ENCODE results near the gene PRDM1. TPM values are rescaled to one million over a fixed set of nuclear protein-coding genes. Genes with fewer than 3 reads are reported as not detected.

The PRDM1 gene
- total RNA-seq, 1 donor from 2014 or later, result 1.6 TPM

DNA sequence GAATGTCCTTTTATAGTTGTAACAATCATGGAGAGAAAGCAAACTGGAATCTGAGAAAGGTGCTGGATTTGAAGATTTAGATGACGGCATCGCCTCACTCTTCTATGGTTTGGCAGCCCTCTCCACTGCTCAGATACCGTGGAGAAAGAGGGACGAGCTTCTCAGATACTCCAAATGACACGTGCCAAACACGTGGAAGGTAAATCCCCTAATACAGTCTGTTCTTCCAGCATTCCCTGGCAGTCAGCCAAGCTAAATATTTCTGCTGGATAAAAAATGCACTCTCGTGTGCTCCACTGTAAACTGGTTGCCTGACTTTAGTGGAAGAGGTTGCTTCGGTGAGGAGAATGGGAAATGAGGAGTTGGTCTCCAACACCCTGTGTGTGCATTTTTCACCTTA is 16.7 kb upstream of the PRDM1 start:
- H3K9ac ChIP-seq (ENCODE audit: low read depth in 1 of 3, low read length in 3 of 3), result no peak overlapping the region
- no peaks in the 10 kb centered on the region for H3K36me3 ChIP-seq (ENCODE audit: control insufficient read depth in 3 of 3, insufficient read depth in 3 of 3, low read length in 3 of 3)
- peak overlapping the region in 1 of 3 donors; percentile 6 for H3K4me3 ChIP-seq (ENCODE audit: low read length in 3 of 3)
- H3K27ac ChIP-seq (ENCODE audit: low read depth, low read length), result no peak overlapping the region
- H3K9me3 ChIP-seq (ENCODE audit: control insufficient read depth in 3 of 3, low read length in 3 of 3), result no peaks in the 10 kb centered on the region
- peaks cover 0 to 4% (median 0%) of the 10 kb centered on the region in 3 donors for H3K4me1 ChIP-seq (ENCODE audit: control insufficient read depth in 3 of 3, insufficient read depth in 3 of 3, low read length in 3 of 3)
- H3K27me3 ChIP-seq (ENCODE audit: control insufficient read depth in 3 of 3, insufficient read depth in 3 of 3, low read length in 3 of 3), result peaks cover 0 to 4% (median 0%) of the 10 kb centered on the region in 3 donors

DNA sequence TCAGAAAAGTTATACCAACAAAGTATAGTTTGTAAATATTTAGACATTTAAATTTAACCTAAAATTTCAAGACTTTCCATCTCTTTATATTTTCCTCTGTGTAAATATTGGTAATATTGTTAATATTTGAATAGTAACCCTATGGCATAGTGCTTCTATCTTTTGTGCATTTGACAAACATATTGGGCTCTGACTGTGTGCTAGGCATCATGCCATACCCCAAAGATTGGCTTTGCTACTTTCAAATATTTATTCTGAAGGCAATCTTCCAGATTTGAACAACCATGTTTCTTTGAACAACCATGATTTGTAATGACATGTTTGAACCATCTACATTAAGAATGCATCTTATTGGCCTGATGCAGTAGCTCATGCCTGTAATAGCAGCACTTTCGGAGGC is 15.5 kb upstream of the PRDM1 start:
- no peaks in the 10 kb centered on the region for H3K36me3 ChIP-seq (ENCODE audit: control insufficient read depth in 3 of 3, insufficient read depth in 3 of 3, low read length in 3 of 3)
- no peak overlapping the region for H3K27ac ChIP-seq (ENCODE audit: low read depth, low read length)
- no peaks in the 10 kb centered on the region for H3K9me3 ChIP-seq (ENCODE audit: control insufficient read depth in 3 of 3, low read length in 3 of 3)
- peaks cover 0 to 4% (median 0%) of the 10 kb centered on the region in 3 donors for H3K27me3 ChIP-seq (ENCODE audit: control insufficient read depth in 3 of 3, insufficient read depth in 3 of 3, low read length in 3 of 3)
- no peak overlapping the region for H3K4me3 ChIP-seq (ENCODE audit: low read length in 3 of 3)
- no peak overlapping the region for H3K9ac ChIP-seq (ENCODE audit: low read depth in 1 of 3, low read length in 3 of 3)
- peaks cover 0 to 4% (median 0%) of the 10 kb centered on the region in 3 donors for H3K4me1 ChIP-seq (ENCODE audit: control insufficient read depth in 3 of 3, insufficient read depth in 3 of 3, low read length in 3 of 3)

DNA sequence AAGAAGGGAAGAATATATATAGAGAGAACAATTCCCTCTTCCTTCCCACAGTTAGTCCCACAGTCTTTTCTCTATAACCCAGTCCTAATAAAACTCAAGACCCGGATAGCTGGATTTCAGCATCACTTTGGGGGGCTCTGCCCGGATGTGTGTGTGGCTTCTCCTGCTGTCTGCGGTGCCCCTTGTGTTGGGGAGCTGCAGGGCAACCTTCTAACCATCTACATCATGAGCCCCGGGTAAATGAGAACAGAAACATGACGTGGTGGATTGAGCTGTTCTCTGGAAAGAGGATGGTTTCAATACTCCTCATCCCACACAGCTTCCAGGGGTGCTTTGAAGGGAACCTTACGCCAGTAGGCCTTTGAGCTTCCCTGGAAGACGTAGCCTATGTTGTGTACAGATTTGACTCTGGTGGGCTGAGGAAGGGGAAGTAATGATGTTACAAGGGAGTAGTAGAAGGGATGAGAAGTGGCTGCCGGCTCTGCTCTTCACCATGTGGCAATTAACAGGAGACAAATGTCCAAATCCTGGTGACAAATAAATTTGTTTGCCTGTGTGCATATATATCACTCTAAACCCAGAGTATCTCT is 13.5 kb upstream of the PRDM1 start:
- H3K27ac ChIP-seq (ENCODE audit: low read depth, low read length), result no peak overlapping the region
- no peaks in the 10 kb centered on the region for H3K9me3 ChIP-seq (ENCODE audit: control insufficient read depth in 3 of 3, low read length in 3 of 3)
- H3K4me3 ChIP-seq (ENCODE audit: low read length in 3 of 3), result no peak overlapping the region
- peaks cover 0 to 4% (median 0%) of the 10 kb centered on the region in 3 donors for H3K4me1 ChIP-seq (ENCODE audit: control insufficient read depth in 3 of 3, insufficient read depth in 3 of 3, low read length in 3 of 3)
- H3K36me3 ChIP-seq (ENCODE audit: control insufficient read depth in 3 of 3, insufficient read depth in 3 of 3, low read length in 3 of 3), result no peaks in the 10 kb centered on the region
- H3K9ac ChIP-seq (ENCODE audit: low read depth in 1 of 3, low read length in 3 of 3), result no peak overlapping the region
- H3K27me3 ChIP-seq (ENCODE audit: control insufficient read depth in 3 of 3, insufficient read depth in 3 of 3, low read length in 3 of 3), result peaks cover 0 to 4% (median 0%) of the 10 kb centered on the region in 3 donors

DNA sequence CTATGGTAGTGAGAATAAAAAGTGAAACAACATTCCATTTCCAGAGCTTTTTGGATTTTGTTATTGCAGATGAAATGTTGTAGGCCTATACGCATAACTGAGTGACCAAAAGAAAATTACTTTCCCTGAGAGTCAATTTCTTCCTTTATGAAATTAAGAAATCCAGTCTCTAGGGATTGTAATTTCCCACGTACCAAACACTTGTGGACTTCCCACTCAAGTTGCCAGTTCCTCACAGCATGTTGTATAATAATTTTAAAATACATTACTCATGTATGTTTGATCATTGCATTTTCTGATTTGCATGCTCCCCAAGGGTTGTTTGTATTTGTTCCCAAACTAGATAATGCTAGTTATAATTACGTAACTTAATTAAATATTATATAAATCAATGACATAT is 12.0 kb upstream of the PRDM1 start:
- H3K4me3 ChIP-seq (ENCODE audit: low read length in 3 of 3), result no peak overlapping the region
- H3K36me3 ChIP-seq (ENCODE audit: control insufficient read depth in 3 of 3, insufficient read depth in 3 of 3, low read length in 3 of 3), result no peaks in the 10 kb centered on the region
- H3K9me3 ChIP-seq (ENCODE audit: control insufficient read depth in 3 of 3, low read length in 3 of 3), result no peaks in the 10 kb centered on the region
- H3K9ac ChIP-seq (ENCODE audit: low read depth in 1 of 3, low read length in 3 of 3), result no peak overlapping the region
- H3K4me1 ChIP-seq (ENCODE audit: control insufficient read depth in 3 of 3, insufficient read depth in 3 of 3, low read length in 3 of 3), result peaks cover 0 to 4% (median 0%) of the 10 kb centered on the region in 3 donors
- no peak overlapping the region for H3K27ac ChIP-seq (ENCODE audit: low read depth, low read length)
- no peaks in the 10 kb centered on the region for H3K27me3 ChIP-seq (ENCODE audit: control insufficient read depth in 3 of 3, insufficient read depth in 3 of 3, low read length in 3 of 3)

DNA sequence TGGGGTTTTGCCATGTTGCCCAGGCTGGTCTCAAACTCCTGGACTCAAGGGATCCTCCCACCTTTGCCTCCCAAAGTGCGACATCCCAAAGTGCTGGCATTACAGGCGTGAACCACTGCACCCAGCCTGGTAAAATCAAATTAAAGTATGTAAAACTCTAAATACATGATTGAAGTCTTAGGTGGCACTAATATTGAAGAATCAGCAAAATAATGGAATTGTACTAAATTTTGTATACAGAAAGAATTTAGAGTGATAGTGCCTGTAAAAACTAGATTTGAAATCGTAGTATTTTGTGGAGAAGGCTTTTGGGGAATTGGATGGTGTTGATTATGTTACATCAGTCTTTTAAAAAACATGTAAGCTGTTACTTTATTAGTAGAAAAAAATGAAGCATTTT is 10.0 kb upstream of the PRDM1 start:
- H3K9me3 ChIP-seq (ENCODE audit: control insufficient read depth in 3 of 3, low read length in 3 of 3), result no peaks in the 10 kb centered on the region
- no peaks in the 10 kb centered on the region for H3K4me1 ChIP-seq (ENCODE audit: control insufficient read depth in 3 of 3, insufficient read depth in 3 of 3, low read length in 3 of 3)
- no peak overlapping the region for H3K4me3 ChIP-seq (ENCODE audit: low read length in 3 of 3)
- H3K27ac ChIP-seq (ENCODE audit: low read depth, low read length), result no peak overlapping the region
- H3K9ac ChIP-seq (ENCODE audit: low read depth in 1 of 3, low read length in 3 of 3), result no peak overlapping the region
- no peaks in the 10 kb centered on the region for H3K27me3 ChIP-seq (ENCODE audit: control insufficient read depth in 3 of 3, insufficient read depth in 3 of 3, low read length in 3 of 3)
- H3K36me3 ChIP-seq (ENCODE audit: control insufficient read depth in 3 of 3, insufficient read depth in 3 of 3, low read length in 3 of 3), result no peaks in the 10 kb centered on the region

DNA sequence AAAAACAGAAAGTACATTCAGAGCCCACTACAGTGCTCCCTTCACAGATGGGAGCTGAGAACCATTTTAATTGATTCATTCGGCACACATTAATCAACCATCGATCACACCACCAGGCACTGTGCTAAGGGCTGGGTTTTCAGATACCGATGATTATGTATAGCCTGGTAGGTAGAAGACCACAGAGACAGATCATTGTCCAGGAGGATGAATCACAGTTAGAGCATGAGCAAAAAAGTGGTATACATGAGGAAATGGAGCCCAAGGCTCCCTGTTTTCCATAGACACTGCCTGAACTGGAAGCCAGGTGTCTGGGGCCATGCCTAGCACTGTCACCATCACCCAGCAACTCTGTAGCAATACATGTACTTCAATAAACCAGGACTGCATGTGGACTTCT is 9.0 kb upstream of the PRDM1 start:
- Histone ChIP-seq H3K4me3 (ENCODE audit: low read length in 3 of 3) (no peak overlapping the region), H3K36me3 (ENCODE audit: control insufficient read depth in 3 of 3, insufficient read depth in 3 of 3, low read length in 3 of 3) (no peaks in the 10 kb centered on the region), H3K4me1 (ENCODE audit: control insufficient read depth in 3 of 3, insufficient read depth in 3 of 3, low read length in 3 of 3) (no peaks in the 10 kb centered on the region), H3K9me3 (ENCODE audit: control insufficient read depth in 3 of 3, low read length in 3 of 3) (no peaks in the 10 kb centered on the region), H3K9ac (ENCODE audit: low read depth in 1 of 3, low read length in 3 of 3) (no peak overlapping the region), H3K27ac (ENCODE audit: low read depth, low read length) (no peak overlapping the region), H3K27me3 (ENCODE audit: control insufficient read depth in 3 of 3, insufficient read depth in 3 of 3, low read length in 3 of 3) (no peaks in the 10 kb centered on the region)

DNA sequence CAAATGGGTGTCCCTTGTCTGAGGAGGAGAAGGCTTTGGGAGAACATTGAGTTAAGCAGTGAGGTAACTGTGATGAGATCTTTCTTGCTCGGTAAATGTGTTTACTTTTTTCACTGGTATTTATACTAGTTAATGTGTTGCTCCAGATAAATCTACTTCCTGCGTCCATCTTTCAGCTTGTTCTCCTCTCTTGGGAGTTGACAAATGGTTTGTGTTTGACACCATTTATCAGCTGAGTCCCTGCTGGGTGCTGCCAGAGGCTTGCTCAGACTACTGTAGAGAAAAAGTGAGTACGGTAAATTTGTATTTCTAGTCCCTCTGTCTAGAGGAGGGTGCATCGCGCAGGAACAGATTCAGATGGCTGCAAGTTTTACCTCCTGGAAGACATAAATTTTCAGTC is 8.3 kb upstream of the PRDM1 start:
- H3K4me3 ChIP-seq (ENCODE audit: low read length in 3 of 3), result no peak overlapping the region
- no peaks in the 10 kb centered on the region for H3K9me3 ChIP-seq (ENCODE audit: control insufficient read depth in 3 of 3, low read length in 3 of 3)
- no peaks in the 10 kb centered on the region for H3K27me3 ChIP-seq (ENCODE audit: control insufficient read depth in 3 of 3, insufficient read depth in 3 of 3, low read length in 3 of 3)
- H3K36me3 ChIP-seq (ENCODE audit: control insufficient read depth in 3 of 3, insufficient read depth in 3 of 3, low read length in 3 of 3), result no peaks in the 10 kb centered on the region
- H3K9ac ChIP-seq (ENCODE audit: low read depth in 1 of 3, low read length in 3 of 3), result no peak overlapping the region
- H3K27ac ChIP-seq (ENCODE audit: low read depth, low read length), result no peak overlapping the region
- no peaks in the 10 kb centered on the region for H3K4me1 ChIP-seq (ENCODE audit: control insufficient read depth in 3 of 3, insufficient read depth in 3 of 3, low read length in 3 of 3)

DNA sequence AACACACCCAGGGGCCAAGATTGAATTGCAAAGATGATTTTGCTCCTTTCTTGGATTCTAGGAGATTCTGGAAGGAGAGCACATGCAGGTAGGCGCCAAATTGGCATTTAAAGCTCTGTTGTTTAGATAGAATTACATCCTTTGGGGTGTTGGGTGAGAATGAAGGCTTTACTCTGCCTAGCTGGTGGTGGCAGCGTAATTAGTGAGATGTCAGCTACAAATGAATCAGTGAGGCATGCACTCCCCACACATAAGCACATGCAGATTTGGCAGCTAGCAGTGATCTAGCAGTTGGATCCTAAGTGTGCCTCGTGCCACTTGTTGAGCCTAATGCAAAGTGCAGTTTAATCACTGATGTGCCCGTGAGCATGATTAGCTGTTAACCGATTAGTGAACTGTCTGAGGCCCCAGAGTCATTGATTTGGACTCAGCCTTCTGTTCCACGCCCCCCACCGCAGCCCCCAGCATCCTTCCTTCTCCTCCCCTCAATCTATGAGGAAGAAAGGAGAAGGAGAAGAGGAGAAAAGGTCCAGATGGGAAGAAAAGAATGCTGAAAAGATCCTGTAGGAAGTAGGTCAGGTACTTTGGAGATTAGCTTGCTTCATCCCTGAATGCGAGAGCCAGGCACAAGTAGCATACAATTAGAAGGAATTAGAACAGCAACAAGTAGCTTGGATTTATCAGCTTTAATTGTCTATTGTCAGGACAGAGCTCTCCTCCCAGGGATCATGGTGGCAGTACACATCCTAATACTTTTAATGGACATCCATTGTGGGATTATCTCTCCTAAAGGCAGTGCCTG is 6.0 kb upstream of the PRDM1 start:
- no peak overlapping the region for H3K27ac ChIP-seq (ENCODE audit: low read depth, low read length)
- H3K27me3 ChIP-seq (ENCODE audit: control insufficient read depth in 3 of 3, insufficient read depth in 3 of 3, low read length in 3 of 3), result no peaks in the 10 kb centered on the region
- H3K4me3 ChIP-seq (ENCODE audit: low read length in 3 of 3), result no peak overlapping the region
- H3K4me1 ChIP-seq (ENCODE audit: control insufficient read depth in 3 of 3, insufficient read depth in 3 of 3, low read length in 3 of 3), result no peaks in the 10 kb centered on the region
- no peaks in the 10 kb centered on the region for H3K9me3 ChIP-seq (ENCODE audit: control insufficient read depth in 3 of 3, low read length in 3 of 3)
- H3K9ac ChIP-seq (ENCODE audit: low read depth in 1 of 3, low read length in 3 of 3), result no peak overlapping the region
- H3K36me3 ChIP-seq (ENCODE audit: control insufficient read depth in 3 of 3, insufficient read depth in 3 of 3, low read length in 3 of 3), result no peaks in the 10 kb centered on the region

DNA sequence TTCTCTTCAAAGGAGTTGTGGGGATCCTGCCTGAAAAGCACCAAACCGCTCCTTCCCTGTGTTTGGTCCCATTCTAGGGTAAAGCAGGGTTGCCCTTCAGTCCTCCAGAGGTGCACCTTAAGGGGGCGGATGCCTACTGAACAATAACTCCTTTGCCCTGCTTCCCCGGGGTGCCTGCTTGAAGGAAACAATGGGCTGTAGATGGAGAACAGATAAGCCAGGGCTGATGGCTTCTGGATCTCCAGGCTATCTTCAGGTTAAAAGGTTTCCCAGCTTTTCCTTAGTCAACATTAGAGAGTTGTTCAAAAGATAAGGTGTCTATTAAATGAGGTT is 5.4 kb upstream of the PRDM1 start:
- Histone ChIP-seq H3K4me3 (ENCODE audit: low read length in 3 of 3) (no peak overlapping the region), H3K27me3 (ENCODE audit: control insufficient read depth in 3 of 3, insufficient read depth in 3 of 3, low read length in 3 of 3) (no peaks in the 10 kb centered on the region), H3K9ac (ENCODE audit: low read depth in 1 of 3, low read length in 3 of 3) (no peak overlapping the region), H3K27ac (ENCODE audit: low read depth, low read length) (no peak overlapping the region), H3K4me1 (ENCODE audit: control insufficient read depth in 3 of 3, insufficient read depth in 3 of 3, low read length in 3 of 3) (no peaks in the 10 kb centered on the region), H3K9me3 (ENCODE audit: control insufficient read depth in 3 of 3, low read length in 3 of 3) (no peaks in the 10 kb centered on the region), H3K36me3 (ENCODE audit: control insufficient read depth in 3 of 3, insufficient read depth in 3 of 3, low read length in 3 of 3) (no peaks in the 10 kb centered on the region)

DNA sequence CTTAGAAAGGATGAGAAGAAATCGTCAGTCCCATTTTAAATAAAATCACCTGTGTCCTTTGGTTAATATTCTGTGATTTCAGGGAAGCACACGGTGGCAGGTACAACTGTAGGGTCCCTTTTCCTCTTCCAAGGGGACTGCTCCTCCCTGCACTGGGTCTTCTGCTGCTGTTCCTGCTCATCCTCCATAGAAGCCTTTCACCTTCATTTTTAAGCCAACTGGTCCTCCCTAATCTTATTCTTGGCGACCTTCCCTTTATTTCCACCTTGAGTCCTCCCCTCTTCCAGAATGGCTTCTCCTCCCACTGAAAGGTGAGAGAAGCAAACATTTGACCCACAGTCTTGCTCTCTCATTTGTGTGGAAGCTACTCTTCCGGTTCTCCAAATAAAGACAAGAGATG is 4.4 kb upstream of the PRDM1 start:
- Histone ChIP-seq H3K9ac (ENCODE audit: low read depth in 1 of 3, low read length in 3 of 3) (no peak overlapping the region), H3K4me3 (ENCODE audit: low read length in 3 of 3) (no peak overlapping the region), H3K4me1 (ENCODE audit: control insufficient read depth in 3 of 3, insufficient read depth in 3 of 3, low read length in 3 of 3) (peaks cover 0 to 3% (median 0%) of the 10 kb centered on the region in 3 donors), H3K9me3 (ENCODE audit: control insufficient read depth in 3 of 3, low read length in 3 of 3) (no peaks in the 10 kb centered on the region), H3K36me3 (ENCODE audit: control insufficient read depth in 3 of 3, insufficient read depth in 3 of 3, low read length in 3 of 3) (no peaks in the 10 kb centered on the region), H3K27ac (ENCODE audit: low read depth, low read length) (no peak overlapping the region), H3K27me3 (ENCODE audit: control insufficient read depth in 3 of 3, insufficient read depth in 3 of 3, low read length in 3 of 3) (peaks cover 0 to 3% (median 0%) of the 10 kb centered on the region in 3 donors)
